ENCODE results near the gene BTNL2.

BTNL2 gene

GRCh38 chr6:32406857-32407256, at the start of gene BTNL2:
TSS of gene BTNL2 (minus strand) at chr6:32407181. CDS start at chr6:32407123, 58 bp downstream.
- no CpG with 5 or more reads among the region's 4 CpGs for WGBS (ENCODE audit: insufficient coverage, insufficient read length)
- Histone ChIP-seq H3K36me3 (ENCODE audit: control insufficient read depth, insufficient read depth, low read length) (no peaks in the 10 kb centered on the region), H3K4me1 (ENCODE audit: control insufficient read depth, insufficient read depth, low read length) (peaks cover 3% of the 10 kb centered on the region), H3K4me3 (ENCODE audit: low read length) (no peak within 1 kb of the TSS), H3K27me3 (ENCODE audit: control insufficient read depth, insufficient read depth, low read length) (no peaks in the 10 kb centered on the region), H3K27ac (ENCODE audit: low read length) (no peak within 1 kb of the TSS), H3K9me3 (ENCODE audit: control insufficient read depth, insufficient read depth, low read length) (no peaks in the 10 kb centered on the region)
- DNase-seq (ENCODE audit: low read depth, low spot score) = no peak

- WGBS (ENCODE audit: insufficient coverage, insufficient read length) = no CpG with 5 or more reads among the region's 3 CpGs
- H3K27me3 ChIP-seq (ENCODE audit: control insufficient read depth, insufficient read depth, low read length) = no peaks in the 10 kb centered on the region
Observed at GRCh38 chr6:32449088-32449736, 42.2 kb upstream of the BTNL2 start.

GRCh38 chr6:32447932-32448331, 41.0 kb upstream of the BTNL2 start:
- H3K36me3 ChIP-seq (ENCODE audit: control insufficient read depth, insufficient read depth, low read length) = no peaks in the 10 kb centered on the region
- no peak overlapping the region for H3K4me3 ChIP-seq (ENCODE audit: low read length)
- no peak overlapping the region for H3K27ac ChIP-seq (ENCODE audit: low read length)
- no peaks in the 10 kb centered on the region for H3K9me3 ChIP-seq (ENCODE audit: control insufficient read depth, insufficient read depth, low read length)
- DNase-seq (ENCODE audit: low read depth, low spot score) = no peak
- H3K27me3 ChIP-seq (ENCODE audit: control insufficient read depth, insufficient read depth, low read length) = no peaks in the 10 kb centered on the region
- no peaks in the 10 kb centered on the region for H3K4me1 ChIP-seq (ENCODE audit: control insufficient read depth, insufficient read depth, low read length)

More at GRCh38 chr6:32449088-32449736, 42.2 kb upstream of the BTNL2 start:
- Histone ChIP-seq H3K36me3 (ENCODE audit: control insufficient read depth, insufficient read depth, low read length) (no peaks in the 10 kb centered on the region), H3K4me1 (ENCODE audit: control insufficient read depth, insufficient read depth, low read length) (no peaks in the 10 kb centered on the region), H3K27ac (ENCODE audit: low read length) (no peak overlapping the region), H3K4me3 (ENCODE audit: low read length) (no peak overlapping the region), H3K9me3 (ENCODE audit: control insufficient read depth, insufficient read depth, low read length) (no peaks in the 10 kb centered on the region)
- no peak for DNase-seq (ENCODE audit: low read depth, low spot score)

GRCh38 chr6:32445321-32445854, 38.4 kb upstream of the BTNL2 start:
- H3K36me3 ChIP-seq (ENCODE audit: control insufficient read depth, insufficient read depth, low read length) = no peaks in the 10 kb centered on the region
- no CpG with 5 or more reads among the region's 3 CpGs for WGBS (ENCODE audit: insufficient coverage, insufficient read length)

GRCh38 chr6:32444433-32444832, 37.5 kb upstream of the BTNL2 start:
- Histone ChIP-seq H3K9me3 (ENCODE audit: control insufficient read depth, insufficient read depth, low read length) (no peaks in the 10 kb centered on the region; the same call in 1 of the 2 replicates), H3K4me3 (ENCODE audit: low read length) (no peak overlapping the region), H3K36me3 (ENCODE audit: control insufficient read depth, insufficient read depth, low read length) (no peaks in the 10 kb centered on the region), H3K27ac (ENCODE audit: low read length) (no peak overlapping the region), H3K27me3 (ENCODE audit: control insufficient read depth, insufficient read depth, low read length) (no peaks in the 10 kb centered on the region), H3K4me1 (ENCODE audit: control insufficient read depth, insufficient read depth, low read length) (peaks cover 2% of the 10 kb centered on the region; the same call in 1 of the 2 replicates)
- DNase-seq (ENCODE audit: low read depth, low spot score) = no peak
- WGBS (ENCODE audit: insufficient coverage, insufficient read length) = no CpG with 5 or more reads among the region's 2 CpGs

More at GRCh38 chr6:32445321-32445854, 38.4 kb upstream of the BTNL2 start:
- no peak for DNase-seq (ENCODE audit: low read depth, low spot score)
- Histone ChIP-seq H3K27ac (ENCODE audit: low read length) (no peak overlapping the region), H3K27me3 (ENCODE audit: control insufficient read depth, insufficient read depth, low read length) (no peaks in the 10 kb centered on the region), H3K4me3 (ENCODE audit: low read length) (no peak overlapping the region), H3K9me3 (ENCODE audit: control insufficient read depth, insufficient read depth, low read length) (no peaks in the 10 kb centered on the region), H3K4me1 (ENCODE audit: control insufficient read depth, insufficient read depth, low read length) (no peaks in the 10 kb centered on the region)

- H3K9me3 ChIP-seq (ENCODE audit: control insufficient read depth, insufficient read depth, low read length) = no peaks in the 10 kb centered on the region; the same call in 1 of the 2 replicates
- H3K4me3 ChIP-seq (ENCODE audit: low read length) = no peak overlapping the region
- no peak overlapping the region for H3K27ac ChIP-seq (ENCODE audit: low read length)
- H3K27me3 ChIP-seq (ENCODE audit: control insufficient read depth, insufficient read depth, low read length) = no peaks in the 10 kb centered on the region
- DNase-seq (ENCODE audit: low read depth, low spot score) = no peak
- H3K4me1 ChIP-seq (ENCODE audit: control insufficient read depth, insufficient read depth, low read length) = peaks cover 2% of the 10 kb centered on the region; the same call in 1 of the 2 replicates
- WGBS (ENCODE audit: insufficient coverage, insufficient read length) = no CpG with 5 or more reads among the region's 8 CpGs
- H3K36me3 ChIP-seq (ENCODE audit: control insufficient read depth, insufficient read depth, low read length) = no peaks in the 10 kb centered on the region
Observed at GRCh38 chr6:32442977-32443552, 36.1 kb upstream of the BTNL2 start.

- H3K27ac ChIP-seq (ENCODE audit: low read length) = no peak overlapping the region
- no peak for DNase-seq (ENCODE audit: low read depth, low spot score)
- H3K4me3 ChIP-seq (ENCODE audit: low read length) = no peak overlapping the region
- no peaks in the 10 kb centered on the region for H3K27me3 ChIP-seq (ENCODE audit: control insufficient read depth, insufficient read depth, low read length)
- no peaks in the 10 kb centered on the region; the same call in 1 of the 2 replicates for H3K9me3 ChIP-seq (ENCODE audit: control insufficient read depth, insufficient read depth, low read length)
- peaks cover 2% of the 10 kb centered on the region; the same call in 1 of the 2 replicates for H3K4me1 ChIP-seq (ENCODE audit: control insufficient read depth, insufficient read depth, low read length)
- WGBS (ENCODE audit: insufficient coverage, insufficient read length) = no CpG with 5 or more reads among the region's 7 CpGs
- no peaks in the 10 kb centered on the region for H3K36me3 ChIP-seq (ENCODE audit: control insufficient read depth, insufficient read depth, low read length)
Observed at GRCh38 chr6:32442243-32442667, 35.3 kb upstream of the BTNL2 start.

- Histone ChIP-seq H3K4me3 (ENCODE audit: low read length) (peak within 1 kb of the TSS; percentile 15; the same call in 1 of the 2 replicates), H3K27me3 (ENCODE audit: control insufficient read depth, insufficient read depth, low read length) (no peaks in the 10 kb centered on the region)
- DNase-seq (ENCODE audit: low read depth, low spot score) = no peak
Observed at GRCh38 chr6:32439602-32440214, 32.7 kb upstream of the BTNL2 start, which contains the start of gene HLA-DRA. TSS of gene HLA-DRA (plus strand) at chr6:32439887. CDS start at chr6:32439951, 64 bp downstream.

GRCh38 chr6:32439139-32439538, 32.2 kb upstream of the BTNL2 start:
- Histone ChIP-seq H3K27me3 (ENCODE audit: control insufficient read depth, insufficient read depth, low read length) (no peaks in the 10 kb centered on the region), H3K27ac (ENCODE audit: low read length) (no peak overlapping the region), H3K36me3 (ENCODE audit: control insufficient read depth, insufficient read depth, low read length) (no peaks in the 10 kb centered on the region), H3K4me1 (ENCODE audit: control insufficient read depth, insufficient read depth, low read length) (peaks cover 2% of the 10 kb centered on the region; the same call in 1 of the 2 replicates), H3K4me3 (ENCODE audit: low read length) (no peak overlapping the region), H3K9me3 (ENCODE audit: control insufficient read depth, insufficient read depth, low read length) (no peaks in the 10 kb centered on the region; the same call in 1 of the 2 replicates)
- no CpG with 5 or more reads among the region's 1 CpG for WGBS (ENCODE audit: insufficient coverage, insufficient read length)
- DNase-seq (ENCODE audit: low read depth, low spot score) = no peak

More at GRCh38 chr6:32439602-32440214, 32.7 kb upstream of the BTNL2 start, which contains the start of gene HLA-DRA:
- Histone ChIP-seq H3K27ac (ENCODE audit: low read length) (no peak within 1 kb of the TSS), H3K36me3 (ENCODE audit: control insufficient read depth, insufficient read depth, low read length) (no peaks in the 10 kb centered on the region), H3K9me3 (ENCODE audit: control insufficient read depth, insufficient read depth, low read length) (no peaks in the 10 kb centered on the region; the same call in 1 of the 2 replicates), H3K4me1 (ENCODE audit: control insufficient read depth, insufficient read depth, low read length) (peaks cover 2% of the 10 kb centered on the region; the same call in 1 of the 2 replicates)
- 100% methylated on average over 1 of the region's 9 CpGs for WGBS (ENCODE audit: insufficient coverage, insufficient read length)
